DLD1 (cell line): ENCODE measurements around the gene SNX18.

Experiments used
- in situ Hi-C: cut with HindIII; loops from 2 replicates; pipeline ENCODE4 v1.10.0; 2017; ENCODE audit warnings: low sequenced_read_pairs

SNX18 gene

DNA sequence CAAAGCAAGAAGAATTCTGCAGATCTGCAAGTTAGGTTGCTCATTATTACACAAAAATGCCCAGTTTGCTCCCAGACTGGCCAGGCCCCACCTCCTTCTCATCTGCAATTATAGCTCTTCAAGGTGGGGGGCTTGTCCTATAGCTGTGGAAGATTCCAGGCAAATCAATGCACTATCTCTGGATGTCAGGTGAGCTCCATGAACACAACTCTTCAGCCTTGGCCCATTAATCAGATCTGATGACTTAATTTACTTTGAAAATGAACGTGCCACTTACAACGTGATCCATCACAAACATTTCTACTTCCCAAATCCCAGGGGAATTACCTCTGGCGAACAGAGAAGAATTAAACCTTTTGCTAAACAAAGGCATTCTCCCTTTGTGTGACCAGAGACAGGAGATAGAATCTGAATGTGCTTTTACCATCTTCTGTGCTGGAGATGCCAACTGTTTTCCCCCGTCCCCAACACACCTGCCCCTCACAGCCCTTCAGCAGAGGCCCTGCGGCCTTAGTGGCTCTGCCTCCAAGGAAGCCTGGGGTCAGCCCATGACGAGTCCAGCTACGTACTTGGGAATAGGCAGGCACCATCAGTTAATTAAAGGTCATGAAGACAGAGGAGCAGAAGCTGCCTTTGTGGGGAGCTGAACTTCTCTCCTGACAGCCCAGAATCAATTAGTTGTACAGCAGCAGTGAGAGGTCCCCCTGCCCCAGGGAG lies 60.5 kb downstream of the SNX18 start:
- in situ Hi-C loops = no loop called here

DNA sequence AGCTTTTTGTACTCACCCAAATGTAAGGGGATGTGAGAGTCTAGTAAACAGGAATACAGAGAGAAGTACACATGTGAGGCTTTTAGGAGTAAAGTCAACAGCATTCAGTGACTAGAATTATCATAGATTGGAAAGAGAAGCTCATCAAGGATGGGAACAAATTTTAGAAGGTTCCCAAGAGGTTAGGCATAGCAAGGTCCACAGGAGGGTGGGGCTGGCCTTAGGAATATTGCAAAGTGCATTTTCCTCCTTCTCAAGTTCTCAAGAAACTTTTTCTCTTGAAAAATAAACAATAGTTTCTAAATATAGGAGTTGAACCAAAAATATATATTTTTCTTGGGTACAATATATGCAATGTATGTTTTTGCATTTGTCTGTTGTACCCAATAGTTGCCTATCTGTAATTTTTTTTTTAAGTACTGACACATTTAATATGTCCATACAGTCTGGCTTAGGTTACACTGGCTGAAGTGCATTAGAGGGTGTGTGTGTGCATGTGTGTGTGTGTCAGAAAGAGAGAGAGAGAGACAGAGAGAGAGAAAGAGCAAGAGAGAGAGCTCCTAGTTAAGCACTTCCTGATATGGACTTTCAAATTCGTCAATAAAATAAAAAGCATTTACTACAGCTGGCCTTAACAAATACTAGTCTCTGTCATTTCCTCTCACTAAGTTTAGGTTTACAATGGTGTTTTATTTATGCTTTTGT lies 62.2 kb downstream of the SNX18 start:
- in situ Hi-C loops = no loop called here

DNA sequence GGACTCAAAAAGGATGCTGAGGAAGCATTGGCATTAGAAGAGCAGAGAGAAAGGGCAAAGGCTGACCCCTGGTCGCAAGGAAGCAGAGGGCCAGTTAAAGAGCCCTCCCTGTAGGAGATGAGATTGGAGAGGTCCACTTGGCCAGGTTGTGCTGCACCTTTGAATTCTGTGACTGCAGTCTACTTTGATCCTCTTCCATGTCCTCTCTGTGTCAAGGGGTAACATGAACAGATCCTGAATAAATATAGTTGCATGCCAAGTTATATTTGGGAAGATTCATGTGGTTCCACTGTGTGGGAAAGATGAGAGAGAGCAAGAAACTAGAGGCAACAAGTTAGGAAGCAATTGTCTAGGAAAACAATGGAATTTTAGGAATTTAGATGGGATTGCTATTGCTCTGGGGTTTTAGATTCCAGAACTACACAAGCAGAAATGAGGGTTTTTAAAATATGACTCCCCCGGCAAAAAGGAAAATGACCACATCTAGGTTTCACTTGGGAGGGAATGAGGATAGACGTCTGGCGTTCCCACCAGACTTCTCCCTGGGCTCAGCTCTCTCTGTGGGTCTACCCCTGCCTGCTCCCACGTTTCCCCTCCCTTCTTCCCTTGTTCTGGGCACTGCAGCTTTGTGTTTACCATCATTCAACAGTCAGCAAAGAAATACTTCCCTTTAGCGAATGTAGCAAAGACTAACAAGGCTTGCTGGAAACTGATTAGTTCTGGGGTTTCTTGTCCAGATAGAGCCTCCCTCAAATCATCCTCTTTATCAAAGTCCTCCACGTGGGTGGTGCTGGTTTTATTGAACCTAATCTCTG lies 63.6 kb downstream of the SNX18 start:
- in situ Hi-C loops = no loop called here

DNA sequence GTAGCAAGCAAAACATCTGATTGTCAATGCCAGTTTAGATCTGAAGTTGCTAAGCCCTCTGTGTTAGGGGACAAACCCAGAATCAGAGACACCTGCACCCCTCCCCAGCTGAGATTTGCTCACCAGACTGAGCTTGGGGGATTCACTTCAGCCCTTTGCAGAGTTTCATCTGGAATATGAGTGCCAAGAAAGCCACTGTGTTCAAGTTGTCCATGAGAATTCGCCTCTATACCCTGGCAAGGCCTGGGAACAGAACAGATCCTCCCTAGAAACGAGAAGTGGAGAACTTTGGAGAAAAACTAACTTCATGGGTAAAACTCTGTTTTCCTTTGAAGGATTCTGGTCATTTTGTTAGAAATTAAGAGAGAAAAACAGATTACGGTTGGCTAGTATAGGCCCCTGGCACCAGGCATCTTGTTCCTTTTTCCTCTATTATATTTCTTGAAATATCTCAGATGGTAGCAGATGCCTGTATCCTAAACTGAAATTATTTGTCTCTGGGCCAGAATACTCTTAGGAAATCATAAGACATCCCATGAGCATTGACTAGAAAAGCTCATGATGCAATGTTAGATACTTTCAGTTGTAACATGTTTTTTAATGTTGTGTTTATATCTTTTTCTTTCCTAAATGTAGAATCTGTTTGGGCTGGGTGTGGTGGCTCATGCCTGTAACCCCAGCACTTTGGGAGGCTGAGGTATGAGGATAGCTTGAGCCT lies 64.4 kb downstream of the SNX18 start:
- in situ Hi-C loops = no loop called here

DNA sequence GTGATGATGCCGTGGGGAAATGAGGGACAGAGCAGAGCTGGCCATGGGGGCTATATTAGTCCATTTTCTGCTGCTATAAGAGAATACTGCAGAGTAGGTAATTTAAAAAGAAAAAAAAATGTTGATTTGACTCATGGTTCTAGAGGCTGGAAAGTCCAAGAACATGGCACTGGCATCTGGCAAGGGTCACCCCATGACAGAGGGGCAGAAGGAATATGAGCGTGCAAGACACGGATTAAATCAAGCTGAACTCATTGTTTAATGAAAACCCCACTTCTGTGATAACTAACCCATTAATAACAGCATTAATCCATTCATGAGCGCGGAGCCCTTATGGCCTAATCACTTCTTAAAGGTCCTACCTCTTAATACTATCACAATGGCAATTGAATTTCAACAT lies 68.8 kb downstream of the SNX18 start:
- in situ Hi-C loops = no loop called here

DNA sequence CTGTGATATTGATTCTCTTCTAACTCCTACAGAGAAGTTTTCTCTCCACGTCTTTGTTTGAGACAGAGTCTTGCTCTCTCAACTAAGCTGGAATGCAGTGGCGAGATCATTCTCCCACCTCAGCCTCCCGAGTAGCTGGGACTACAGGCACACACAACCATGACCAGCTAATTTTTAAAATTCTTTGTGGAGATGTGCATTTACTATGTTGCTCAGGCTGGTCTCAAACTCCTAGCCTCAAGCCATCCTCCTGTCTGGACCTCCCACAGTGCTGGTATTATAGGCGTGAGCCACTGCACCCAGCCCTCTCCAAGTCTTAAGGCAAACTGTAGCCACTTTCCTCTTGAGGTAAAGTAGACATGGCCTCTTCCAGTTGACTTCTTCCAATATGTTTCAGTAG lies 72.2 kb downstream of the SNX18 start:
- in situ Hi-C loops = no loop called here

DNA sequence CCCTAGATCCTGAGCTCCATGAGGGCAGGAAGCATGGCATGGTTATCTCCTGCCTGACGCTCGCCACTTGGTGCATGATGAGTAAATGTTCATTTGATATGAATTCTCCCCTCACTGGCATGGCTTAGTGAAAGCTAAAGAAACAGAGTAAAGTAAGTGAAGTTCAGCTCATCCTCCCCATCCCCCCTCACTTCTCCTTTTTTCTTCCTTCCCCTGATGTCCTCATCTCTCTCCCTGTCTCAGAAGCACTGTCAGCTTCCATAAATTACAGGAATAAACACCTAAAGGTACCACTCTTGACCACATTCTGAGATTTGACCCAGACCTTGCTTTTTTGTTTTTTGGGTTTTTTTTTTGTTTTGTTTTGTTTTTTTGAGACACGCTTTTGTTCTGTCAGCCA lies 73.3 kb downstream of the SNX18 start:
- in situ Hi-C loops = no loop called here

DNA sequence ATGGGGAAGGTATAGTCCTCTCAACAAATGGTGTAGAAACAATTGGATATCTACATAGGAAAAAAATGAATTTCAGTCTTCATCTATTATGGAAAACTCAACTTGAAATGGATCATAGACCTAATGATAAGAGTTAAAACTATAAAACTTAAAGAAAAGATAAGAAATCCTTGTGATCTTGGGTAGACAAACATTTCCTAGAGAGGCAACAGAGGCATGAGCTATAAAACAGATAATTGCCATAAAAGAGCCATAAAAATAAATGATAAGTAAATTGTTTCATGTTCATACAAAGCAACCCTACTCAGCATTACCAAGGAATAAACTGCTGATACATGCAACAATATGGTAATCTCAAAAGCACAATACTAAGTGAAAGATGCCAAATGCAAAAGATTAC lies 76.2 kb downstream of the SNX18 start:
- in situ Hi-C loops = no loop called here

DNA sequence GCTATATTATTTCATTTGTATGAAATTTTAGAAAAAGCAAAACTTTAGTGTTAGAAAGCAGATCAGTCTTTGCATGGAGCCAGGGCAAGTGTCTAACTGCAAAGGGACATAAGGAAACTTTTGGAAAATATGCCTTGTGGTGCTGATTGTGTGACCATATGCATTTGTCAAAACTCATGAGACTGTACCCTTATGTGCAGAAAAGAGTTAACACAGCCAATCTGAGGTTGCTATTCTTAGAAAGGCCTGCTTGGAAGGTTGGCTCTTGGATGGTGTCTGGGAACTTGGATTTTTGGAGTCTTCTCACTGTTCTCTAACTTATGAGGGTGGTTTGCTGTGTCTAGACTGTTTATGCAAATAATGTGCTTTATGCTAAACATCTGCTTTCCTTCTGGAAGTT lies 76.6 kb downstream of the SNX18 start:
- in situ Hi-C loops = no loop called here

DNA sequence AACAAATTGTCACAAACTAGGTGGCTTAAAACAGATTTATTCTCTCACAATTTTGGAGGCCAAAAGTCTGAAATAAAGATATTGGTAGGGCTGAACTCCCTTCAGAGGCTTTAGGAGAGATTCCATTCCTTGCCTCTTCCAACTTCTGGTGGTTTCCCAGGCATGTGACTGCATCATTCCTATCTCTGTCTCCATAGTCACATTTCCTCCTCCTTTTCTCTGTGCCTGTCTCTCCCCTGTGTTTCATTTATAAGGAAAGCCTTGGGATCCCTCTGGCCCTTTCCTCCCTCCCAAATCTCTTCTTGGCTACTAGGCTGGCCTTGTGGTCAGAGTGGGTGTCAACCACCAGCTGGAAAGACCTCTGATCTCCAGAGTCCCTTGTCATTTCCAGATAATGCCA lies 78.2 kb downstream of the SNX18 start:
- in situ Hi-C loops = no loop called here
